Effector CD4-positive, alpha-beta T cell (primary cell): ENCODE results near the gene ITM2B.
"Not testable (repeated sequence)": the region's sequence is repeated elsewhere in the genome, so short reads cannot be mapped to it uniquely, and the experiment has no call there.

Experiments used
- DNase-seq: peaks from one replicate; pipeline ENCODE4 v3.0.0-alpha.2; 2020
- total RNA-seq: gene quantifications from one replicate; lab custom pipeline; 2026; lab: John Stamatoyannopoulos, UW

Gene ITM2B
- 296 reads per million, percentile 95 among the genes with 10 or more reads in this experiment for total RNA-seq

GRCh38 chr13:48233046-48233888, at the start of gene ITM2B:
Gene ITM2B, plus strand, starts transcription at chr13:48233206. Its CDS starts 155 bp downstream, at chr13:48233361.
- DNase-seq: peak; percentile 55

- DNase-seq: no peak
These were observed 48.7 kb upstream of the ITM2B start for GRCh38 chr13:48184260-48184659.

DNA sequence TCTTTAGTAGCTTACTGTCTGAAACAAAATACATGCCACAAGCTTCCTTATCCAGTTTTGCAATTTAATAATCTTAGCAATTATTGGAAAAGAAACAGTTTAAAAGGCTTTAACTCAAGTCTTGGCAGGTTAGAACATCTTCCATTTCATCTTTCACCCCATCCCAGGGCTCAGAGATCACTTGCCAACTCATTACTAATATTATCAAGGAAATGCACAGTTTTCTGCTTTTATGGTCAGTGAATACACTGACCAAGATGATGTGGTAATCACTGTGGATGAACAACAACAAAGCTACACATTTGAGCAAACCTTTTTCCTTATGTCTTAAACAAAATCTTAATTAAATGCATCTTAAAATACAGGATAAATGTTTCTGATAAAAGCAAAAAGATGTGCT, 48.0 kb upstream of the ITM2B start:
- DNase-seq: no peak

- no peak for DNase-seq
These were observed 46.3 kb upstream of the ITM2B start for GRCh38 chr13:48186722-48187121.

DNA sequence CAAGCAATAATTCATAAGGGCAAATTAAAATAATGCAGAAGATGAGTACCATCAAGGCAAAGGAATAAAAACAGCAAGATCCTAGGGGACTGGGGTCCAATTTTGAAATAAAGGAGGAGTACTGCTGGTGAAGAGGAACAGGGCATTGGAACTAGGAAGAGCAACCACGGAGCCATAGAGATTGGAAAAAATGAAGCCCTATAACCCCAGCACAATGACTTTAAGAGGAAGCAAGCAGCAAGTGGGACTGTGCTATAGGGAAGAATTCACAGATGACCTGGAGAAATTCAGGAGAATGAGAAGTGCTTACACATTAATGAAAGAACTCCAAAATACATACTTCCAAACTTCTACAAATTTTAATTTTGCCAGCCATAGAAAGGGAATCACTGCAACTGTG, 44.9 kb upstream of the ITM2B start:
- no peak for DNase-seq

- no peak for DNase-seq
These were observed 44.4 kb upstream of the ITM2B start for GRCh38 chr13:48188601-48189000.

DNA sequence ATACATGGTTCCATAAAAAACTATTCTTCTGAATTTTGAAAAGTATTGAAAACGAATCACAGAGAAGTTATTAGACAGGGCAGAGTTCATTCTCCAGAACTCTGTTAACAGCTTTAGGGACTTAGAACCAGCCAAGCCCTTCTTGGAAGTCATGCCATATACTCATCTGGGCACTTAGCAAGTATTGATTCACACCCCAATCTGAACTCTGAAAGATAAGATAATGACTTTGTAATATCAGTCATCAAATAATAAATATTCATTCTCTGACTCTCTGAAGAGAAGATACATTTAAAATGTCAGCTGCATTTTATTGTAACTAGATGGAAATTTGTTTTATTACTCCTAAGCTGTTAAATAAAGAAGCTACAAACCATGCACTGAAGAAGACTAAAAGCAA, 43.8 kb upstream of the ITM2B start:
- no peak for DNase-seq

DNA sequence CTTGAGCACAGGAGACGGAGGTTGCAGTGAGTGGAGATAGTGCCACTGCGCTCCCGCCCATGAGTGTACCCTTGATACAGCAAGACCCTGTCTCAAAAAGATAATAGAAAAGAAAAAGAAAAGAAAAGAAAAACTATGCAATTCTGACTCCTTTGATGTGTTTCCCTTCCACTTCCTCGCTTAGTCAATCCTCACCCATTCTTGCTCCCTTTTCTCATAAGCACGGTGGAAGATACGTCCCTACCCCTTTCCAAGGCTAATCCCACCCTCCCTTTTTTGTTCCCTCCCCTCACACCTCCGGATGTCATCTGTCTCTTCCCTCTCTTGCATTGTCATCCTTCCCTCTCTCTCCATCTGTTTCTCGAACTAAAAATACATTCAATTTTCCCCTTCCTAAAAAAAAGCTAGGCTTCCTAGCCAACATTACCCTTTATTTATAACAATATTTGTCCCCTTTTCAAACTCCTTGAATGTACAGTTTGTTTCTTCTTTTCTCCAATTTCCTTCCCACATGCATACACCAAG, 40.5 kb upstream of the ITM2B start:
- no peak for DNase-seq

DNA sequence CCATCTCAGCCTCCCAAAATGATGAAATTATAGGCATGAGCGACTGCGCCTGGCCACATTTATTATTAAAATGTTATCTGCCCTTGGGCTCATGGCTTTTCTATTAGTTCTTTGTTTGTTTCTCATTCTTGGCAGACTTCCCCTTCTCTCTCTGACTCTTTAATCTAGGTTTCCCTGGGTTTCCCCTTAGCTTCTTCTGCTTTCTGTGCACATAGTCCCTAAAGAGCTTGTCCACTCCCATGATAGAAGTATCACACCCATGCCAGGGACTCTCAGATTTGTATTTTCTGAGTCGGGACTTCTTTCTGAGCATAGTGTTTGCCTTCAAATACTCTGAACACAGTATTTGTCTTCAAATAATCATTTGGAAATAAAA, 38.6 kb upstream of the ITM2B start:
- DNase-seq: no peak

GRCh38 chr13:48199404-48199946, 33.5 kb upstream of the ITM2B start:
- DNase-seq: no peak

DNA sequence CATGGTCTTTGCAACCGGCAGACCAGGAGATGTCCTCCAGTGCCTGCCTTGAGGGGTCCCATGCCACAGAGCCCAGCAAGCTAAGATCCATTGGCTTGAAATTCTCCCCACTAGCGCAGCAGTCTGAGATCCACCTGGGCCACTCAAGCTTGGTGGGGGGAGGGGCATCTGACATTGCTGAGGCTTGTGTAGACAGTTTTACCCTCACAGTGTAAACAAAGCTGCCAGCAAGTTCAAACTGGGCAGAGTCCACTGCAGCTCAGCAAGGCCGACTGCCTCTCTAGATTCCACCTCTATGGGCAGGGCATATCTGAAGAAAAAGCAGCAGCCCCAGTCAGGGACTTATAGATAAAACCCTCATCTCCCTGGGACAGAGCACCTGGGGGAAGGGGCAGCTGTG, 32.0 kb upstream of the ITM2B start:
- DNase-seq: no peak

DNA sequence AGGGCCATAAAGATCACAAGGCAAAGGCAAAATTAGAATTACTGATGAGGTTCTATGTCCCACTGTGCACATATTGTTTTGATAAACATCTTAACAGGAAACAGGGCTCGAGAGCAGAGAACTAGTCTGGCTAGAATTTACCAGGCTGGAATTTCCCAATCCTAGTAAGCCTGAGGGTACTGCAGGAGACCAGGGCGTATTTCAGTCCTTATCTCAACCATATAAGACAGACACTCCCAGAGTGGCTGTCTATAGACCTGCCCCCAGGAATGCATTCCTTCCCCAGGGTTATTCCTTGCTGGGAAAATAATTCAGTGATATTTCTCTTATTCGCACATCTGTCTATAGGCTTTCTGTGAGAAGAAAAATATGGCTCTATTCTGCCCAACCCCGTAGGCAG, 25.8 kb upstream of the ITM2B start:
- DNase-seq: not testable (repeated sequence)

DNA sequence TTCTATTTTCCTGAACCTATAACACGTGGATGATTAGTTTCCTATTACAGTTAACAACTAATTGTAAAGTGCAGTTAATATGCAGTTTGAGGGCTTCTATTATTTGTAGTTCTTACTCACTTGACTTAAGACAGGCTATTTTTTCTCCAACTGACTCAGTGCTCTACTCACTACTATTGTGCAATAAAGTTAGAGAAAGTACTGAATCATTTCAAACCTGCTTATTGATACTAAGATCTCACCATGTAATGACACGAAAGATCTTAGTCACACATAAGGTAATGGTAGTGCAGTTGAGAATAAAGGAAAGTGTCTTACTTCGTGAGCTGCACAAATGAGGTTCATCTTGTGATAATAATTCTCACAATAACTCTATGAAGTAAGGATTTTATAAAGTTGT, 22.8 kb upstream of the ITM2B start:
- DNase-seq: no peak

- no peak for DNase-seq
These were observed 18.4 kb upstream of the ITM2B start for GRCh38 chr13:48214519-48215121.

GRCh38 chr13:48215511-48216203, 17.3 kb upstream of the ITM2B start:
- DNase-seq: not testable (repeated sequence)

GRCh38 chr13:48216204-48216711, 16.7 kb upstream of the ITM2B start:
- DNase-seq: no peak

DNA sequence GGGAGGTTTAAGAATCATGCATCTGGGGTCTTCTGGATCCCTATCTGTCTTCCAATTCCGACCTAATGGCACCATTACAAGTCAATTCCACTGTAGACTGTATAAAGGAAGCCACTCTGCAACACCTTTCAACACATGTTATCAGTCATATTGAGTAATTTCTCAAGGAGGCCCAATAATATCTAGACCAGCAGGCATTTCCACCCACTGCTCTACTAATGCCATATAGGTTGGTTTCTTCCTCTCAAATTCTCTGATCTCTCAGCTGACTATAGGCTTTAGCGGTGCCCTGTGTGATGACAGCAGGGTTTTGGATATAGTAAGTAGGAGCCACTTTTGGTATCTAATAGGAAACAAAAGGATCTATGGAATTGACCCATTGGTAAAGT, 12.4 kb upstream of the ITM2B start:
- no peak for DNase-seq

GRCh38 chr13:48220981-48221685, 11.9 kb upstream of the ITM2B start:
- no peak for DNase-seq

- DNase-seq: no peak
These were observed 11.3 kb upstream of the ITM2B start for GRCh38 chr13:48221686-48222187.

DNA sequence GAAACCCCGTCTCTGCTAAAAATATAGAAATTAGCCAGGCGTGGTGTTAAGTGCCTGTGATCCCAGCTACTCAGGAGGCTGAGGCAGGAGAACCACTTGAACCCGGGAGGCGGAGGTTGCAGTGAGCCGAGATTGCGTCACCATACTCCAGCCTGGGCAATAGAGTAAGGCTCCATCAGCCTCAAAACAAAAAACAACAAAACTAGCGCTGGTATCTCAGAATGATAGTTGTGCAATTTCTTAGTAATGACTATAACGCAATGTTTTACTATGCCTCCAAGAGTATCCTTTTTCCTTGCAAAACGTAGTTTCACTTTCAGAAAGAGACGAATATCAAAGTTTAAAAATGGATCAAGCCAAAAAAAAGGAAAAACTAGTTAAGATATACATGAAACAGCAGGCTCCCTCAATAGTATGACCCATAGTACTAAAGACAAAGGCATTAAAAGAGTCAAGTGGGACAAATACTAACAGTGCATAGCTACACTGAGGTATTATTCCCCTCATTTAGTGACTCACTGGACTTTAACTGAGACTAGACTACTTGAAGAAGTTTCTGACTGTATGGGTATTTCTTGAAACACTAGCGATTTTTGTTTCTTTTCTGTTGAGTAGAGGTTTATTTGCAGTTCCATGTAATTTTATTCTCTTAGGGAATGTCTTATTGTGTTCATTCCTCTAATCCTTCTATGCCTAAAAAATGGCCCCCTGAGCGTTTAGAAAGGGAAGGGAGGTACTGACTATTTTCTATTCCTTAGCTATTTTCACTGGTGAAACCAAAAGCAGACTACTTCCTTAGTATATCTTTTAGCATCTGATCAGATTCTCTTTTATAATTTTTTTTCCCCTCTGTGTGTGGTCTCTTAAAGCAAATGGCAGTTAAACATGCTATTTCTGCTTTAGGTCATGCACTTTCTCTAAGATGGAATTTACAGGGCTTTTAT, 10.4 kb upstream of the ITM2B start:
- DNase-seq: no peak

DNA sequence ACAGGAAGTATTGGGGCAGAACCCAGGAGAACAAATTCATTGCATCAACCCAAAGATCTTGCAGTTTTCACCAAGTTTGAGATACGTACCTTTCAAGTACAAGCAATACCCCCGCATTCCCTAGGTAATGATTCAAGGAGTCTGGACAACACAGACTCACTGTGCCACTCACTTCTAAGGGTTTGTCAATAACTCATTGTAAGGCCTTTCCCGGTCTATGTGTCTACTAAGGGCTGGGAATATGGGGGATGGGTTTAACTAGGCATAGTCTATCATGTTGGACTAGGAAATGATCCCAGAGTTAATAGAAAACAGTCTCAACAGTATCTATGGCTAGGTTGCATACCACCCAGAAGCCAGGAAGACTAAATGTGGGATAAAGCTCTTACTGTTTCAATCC, 8.3 kb upstream of the ITM2B start:
- no peak for DNase-seq
